NB4 (cell line): ENCODE data around the gene LYRM1.

Source experiments
- CTCF ChIP-seq: IDR thresholded peaks from one replicate; pipeline ENCODE4 v1.5.1; 2012; ENCODE audit warnings: low read depth, low read length
- MYC ChIP-seq: IDR thresholded peaks from 2 replicates; pipeline ENCODE4 v1.6.1; 2011; ENCODE audit warnings: low read depth, low read length
- POLR2A ChIP-seq: IDR thresholded peaks from 2 replicates; pipeline ENCODE4 v1.6.1; 2011; ENCODE audit warnings: mild to moderate bottlenecking; ENCODE audit not compliant: insufficient read length; ENCODE audit errors: extremely low read depth

DNA sequence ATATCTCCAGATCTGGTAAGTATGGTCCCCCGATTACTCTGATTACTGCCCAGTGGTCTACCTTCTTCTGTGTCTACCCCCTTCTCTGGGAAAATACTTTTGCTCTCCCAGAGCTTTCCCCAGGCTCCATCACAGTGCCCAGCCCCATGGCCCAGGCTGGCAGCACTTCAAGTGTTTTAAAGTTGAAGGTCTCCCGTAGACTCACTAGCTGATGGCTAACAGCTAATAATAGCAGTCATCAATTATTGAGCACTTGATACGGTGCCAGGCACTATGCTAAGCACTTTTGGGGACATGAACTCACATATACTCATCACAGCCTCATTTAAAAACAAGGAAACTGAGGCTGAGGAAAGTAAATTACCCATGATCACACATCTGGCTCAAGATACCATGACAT is 33.8 kb upstream of the LYRM1 start:
- TF ChIP-seq POLR2A (no peak), CTCF (no peak), MYC (no peak)
